ENCODE results near the gene PARD3B. TPM values are rescaled to one million over a fixed set of nuclear protein-coding genes. Genes with fewer than 3 reads are reported as not detected.

Gene PARD3B
- total RNA-seq, 1 experiment from 2014 or later, result 3.6 TPM

GRCh38 chr2:205002390-205002789 lies 457.1 kb downstream of the PARD3B start:
- ChIA-PET POLR2A (no interaction called here), CTCF (no interaction called here)
- TF ChIP-seq TCF7L2 (IDR thresholded peaks at IDR 0.05; ENCODE audit: low read depth, low read length) (no peak), POLR2AphosphoS5 (IDR thresholded peaks at IDR 0.05; ENCODE audit: low read depth, low read length) (no peak), CTCF (IDR thresholded peaks at IDR 0.05) (no peak), SIN3A (IDR thresholded peaks at IDR 0.05; ENCODE audit: borderline replicate concordance, insufficient read depth, low read depth, low read length) (no peak), REST (IDR thresholded peaks at IDR 0.05; ENCODE audit: insufficient read depth in 1 of 2, low read depth in 2 of 2, low read length in 1 of 2) (no peak)

GRCh38 chr2:205003288-205003687 lies 458.0 kb downstream of the PARD3B start:
- DNase-seq (ENCODE audit: low read depth, low spot score) (no peak), ATAC-seq (no peak)
- BruUV-seq (replicated peaks), result no TSS peak
- H3K9me3 ChIP-seq (ENCODE audit: control insufficient read depth, insufficient read depth, low read depth, low read length), result no peaks in the 10 kb centered on the region
- H3K27me3 ChIP-seq (ENCODE audit: control insufficient read depth, insufficient read depth, low read length), result no peaks in the 10 kb centered on the region
- CTCF ChIA-PET, result no interaction called here
- H3K36me3 ChIP-seq (ENCODE audit: control insufficient read depth, insufficient read depth, low read length), result no peaks in the 10 kb centered on the region
- H3K4me1 ChIP-seq (ENCODE audit: control insufficient read depth, insufficient read depth, low read length), result no peaks in the 10 kb centered on the region
- in situ Hi-C loops (cut with HindIII; ENCODE audit: low pct_unique_long_range_greater_than_20kb, low sequenced_read_pairs), result no loop called here
- POLR2A ChIA-PET, result no interaction called here
- no peak overlapping the region for H3K4me3 ChIP-seq (ENCODE audit: low read depth in 2 of 2, low read length in 2 of 2)
- no peak overlapping the region for H3K27ac ChIP-seq (ENCODE audit: low read length)
- TF ChIP-seq SIN3A (IDR thresholded peaks at IDR 0.05; ENCODE audit: borderline replicate concordance, insufficient read depth, low read depth, low read length) (no peak), POLR2AphosphoS5 (IDR thresholded peaks at IDR 0.05; ENCODE audit: low read depth, low read length) (no peak), TCF7L2 (IDR thresholded peaks at IDR 0.05; ENCODE audit: low read depth, low read length) (no peak), CTCF (IDR thresholded peaks at IDR 0.05) (no peak), REST (IDR thresholded peaks at IDR 0.05; ENCODE audit: insufficient read depth in 1 of 2, low read depth in 2 of 2, low read length in 1 of 2) (no peak)
- intact Hi-C loops (cut with micrococcal nuclease; ENCODE audit: unreplicated experiment), result no loop called here

More at GRCh38 chr2:205002390-205002789, 457.1 kb downstream of the PARD3B start:
- intact Hi-C loops (cut with micrococcal nuclease; ENCODE audit: unreplicated experiment) (no loop called here), in situ Hi-C loops (cut with HindIII; ENCODE audit: low pct_unique_long_range_greater_than_20kb, low sequenced_read_pairs) (no loop called here)
- H3K4me3 ChIP-seq (ENCODE audit: low read depth in 2 of 2, low read length in 2 of 2), result no peak overlapping the region
- H3K4me1 ChIP-seq (ENCODE audit: control insufficient read depth, insufficient read depth, low read length), result no peaks in the 10 kb centered on the region
- H3K27me3 ChIP-seq (ENCODE audit: control insufficient read depth, insufficient read depth, low read length), result no peaks in the 10 kb centered on the region
- H3K27ac ChIP-seq (ENCODE audit: low read length), result no peak overlapping the region
- ATAC-seq (no peak), DNase-seq (ENCODE audit: low read depth, low spot score) (no peak)
- BruUV-seq (replicated peaks), result no TSS peak
- no peaks in the 10 kb centered on the region for H3K9me3 ChIP-seq (ENCODE audit: control insufficient read depth, insufficient read depth, low read depth, low read length)
- no peaks in the 10 kb centered on the region for H3K36me3 ChIP-seq (ENCODE audit: control insufficient read depth, insufficient read depth, low read length)

Measured in Panc1 (cell line).